ENCODE measurements around the gene SEPTIN10. TPM values are rescaled to one million over a fixed set of nuclear protein-coding genes. Genes with fewer than 3 reads are reported as not detected.
A peak's percentile ranks its signal among the peaks of the same experiment; 100 is the strongest.

SEPTIN10 gene
- total and polyA plus RNA-seq, 5 donors from 2014 or later: 1.1 to 5.6 (median 4.8) TPM

DNA sequence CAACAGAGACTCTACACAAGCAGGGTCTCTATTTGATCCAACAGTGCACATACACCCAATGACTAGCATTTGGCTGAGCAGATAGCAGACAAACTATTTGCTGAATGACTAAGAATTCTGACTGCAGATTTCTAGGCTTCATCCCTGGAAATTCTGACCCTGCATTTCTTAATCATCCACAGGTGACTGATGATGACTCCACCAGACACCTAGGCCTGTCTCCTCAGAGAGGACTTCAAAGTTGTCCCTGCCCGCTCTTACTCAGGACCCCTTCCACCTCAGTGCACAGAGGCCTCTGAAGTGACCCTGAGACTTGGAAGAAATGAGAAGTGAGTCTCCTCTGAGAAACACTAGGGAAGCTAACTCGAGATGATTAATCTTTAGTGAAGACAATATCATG, 51.3 kb downstream of the SEPTIN10 start:
- Histone ChIP-seq H3K27ac (ENCODE audit: insufficient read depth, low read length, poor library complexity, severe bottlenecking) (no peak overlapping the region), H3K27me3 (ENCODE audit: control insufficient read depth, insufficient read depth, low read length) (no peaks in the 10 kb centered on the region), H3K36me3 (ENCODE audit: control insufficient read depth, insufficient read depth, low read length) (no peaks in the 10 kb centered on the region), H3K4me1 (ENCODE audit: control insufficient read depth, insufficient read depth, low read length, poor library complexity, severe bottlenecking) (no peaks in the 10 kb centered on the region), H3K4me3 (ENCODE audit: low read depth, low read length) (no peak overlapping the region), H3K9me3 (ENCODE audit: control insufficient read depth in 2 of 2, low read length in 2 of 2) (no peaks in the 10 kb centered on the region)
- Mint-ChIP-seq H3K4me3 (no peak overlapping the region), H3K27me3 (peaks cover 10% of the 10 kb centered on the region), H3K9me3 (peaks cover 0 to 1% (median 0%) of the 10 kb centered on the region in 7 donors), H3K36me3 (no peaks in the 10 kb centered on the region), H3K27ac (no peak overlapping the region), H3K4me1 (peaks cover 0 to 2% (median 0%) of the 10 kb centered on the region in 4 donors)
- DNase-seq (no peak), ATAC-seq (ENCODE audit: low read depth in 2 of 2) (no peak)

- DNase-seq (no peak), ATAC-seq (ENCODE audit: low read depth in 2 of 2) (no peak)
- H3K36me3 ChIP-seq (ENCODE audit: control insufficient read depth, insufficient read depth, low read length): no peaks in the 10 kb centered on the region
- H3K27me3 ChIP-seq (ENCODE audit: control insufficient read depth, insufficient read depth, low read length): no peaks in the 10 kb centered on the region
- H3K9me3 ChIP-seq (ENCODE audit: control insufficient read depth in 2 of 2, low read length in 2 of 2): no peaks in the 10 kb centered on the region
- Mint-ChIP-seq H3K4me1 (peaks cover 0 to 2% (median 0%) of the 10 kb centered on the region in 4 donors), H3K36me3 (no peaks in the 10 kb centered on the region), H3K27ac (no peak overlapping the region), H3K9me3 (peaks cover 0 to 1% (median 0%) of the 10 kb centered on the region in 7 donors), H3K27me3 (peaks cover 4% of the 10 kb centered on the region), H3K4me3 (no peak overlapping the region)
- no peak overlapping the region for H3K4me3 ChIP-seq (ENCODE audit: low read depth, low read length)
- H3K4me1 ChIP-seq (ENCODE audit: control insufficient read depth, insufficient read depth, low read length, poor library complexity, severe bottlenecking): no peaks in the 10 kb centered on the region
- H3K27ac ChIP-seq (ENCODE audit: insufficient read depth, low read length, poor library complexity, severe bottlenecking): no peak overlapping the region
Observed at GRCh38 chr2:109560265-109560664, 53.5 kb downstream of the SEPTIN10 start.

DNA sequence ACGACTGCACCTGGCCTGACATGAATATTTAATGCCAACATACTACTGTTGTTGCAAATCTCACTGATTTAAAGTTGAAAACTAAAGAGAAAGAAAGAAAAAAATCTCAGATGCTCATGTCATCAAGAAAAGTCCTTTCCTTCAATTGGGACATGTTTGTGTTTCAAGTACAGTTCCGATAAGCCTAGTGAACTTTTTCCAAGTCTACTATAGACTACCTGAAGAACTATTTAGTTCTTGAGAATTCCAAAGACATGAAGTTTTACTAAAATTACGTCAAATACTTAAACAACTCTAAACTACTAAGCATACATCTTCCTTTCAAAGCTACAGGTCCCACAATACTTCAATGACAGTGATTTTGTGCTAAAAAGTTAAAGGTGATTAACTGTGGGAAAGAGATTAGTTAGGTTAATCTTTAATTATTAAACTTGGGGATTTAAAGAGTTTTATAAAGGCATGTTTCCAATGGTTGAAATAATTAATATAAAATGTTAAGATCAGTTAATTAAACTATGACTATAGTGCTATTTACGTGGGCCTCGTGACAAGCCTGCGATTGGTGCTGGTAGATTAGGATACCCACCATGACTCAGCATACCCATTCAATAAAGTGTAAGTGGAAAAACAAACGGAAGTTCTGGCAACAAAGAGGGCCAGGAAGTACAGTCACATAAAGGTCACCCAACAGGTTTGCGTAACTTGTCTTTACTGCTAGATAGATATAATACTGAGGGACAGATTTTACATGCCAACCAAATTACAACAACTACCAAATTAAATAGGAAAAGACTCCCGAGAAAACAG, 55.5 kb downstream of the SEPTIN10 start:
- Mint-ChIP-seq H3K27ac (no peak overlapping the region), H3K9me3 (peaks cover 0 to 1% (median 0%) of the 10 kb centered on the region in 7 donors), H3K36me3 (no peaks in the 10 kb centered on the region), H3K4me1 (peaks cover 0 to 3% (median 1%) of the 10 kb centered on the region in 4 donors), H3K27me3 (peaks cover 3% of the 10 kb centered on the region), H3K4me3 (no peak overlapping the region)
- Histone ChIP-seq H3K36me3 (ENCODE audit: control insufficient read depth, insufficient read depth, low read length) (no peaks in the 10 kb centered on the region), H3K27me3 (ENCODE audit: control insufficient read depth, insufficient read depth, low read length) (no peaks in the 10 kb centered on the region), H3K27ac (ENCODE audit: insufficient read depth, low read length, poor library complexity, severe bottlenecking) (no peak overlapping the region), H3K4me3 (ENCODE audit: low read depth, low read length) (no peak overlapping the region), H3K9me3 (ENCODE audit: control insufficient read depth in 2 of 2, low read length in 2 of 2) (no peaks in the 10 kb centered on the region), H3K4me1 (ENCODE audit: control insufficient read depth, insufficient read depth, low read length, poor library complexity, severe bottlenecking) (no peaks in the 10 kb centered on the region)
- peak in 1 of 3 donors; percentile 33 for DNase-seq
- ATAC-seq (ENCODE audit: low read depth in 2 of 2): no peak

DNA sequence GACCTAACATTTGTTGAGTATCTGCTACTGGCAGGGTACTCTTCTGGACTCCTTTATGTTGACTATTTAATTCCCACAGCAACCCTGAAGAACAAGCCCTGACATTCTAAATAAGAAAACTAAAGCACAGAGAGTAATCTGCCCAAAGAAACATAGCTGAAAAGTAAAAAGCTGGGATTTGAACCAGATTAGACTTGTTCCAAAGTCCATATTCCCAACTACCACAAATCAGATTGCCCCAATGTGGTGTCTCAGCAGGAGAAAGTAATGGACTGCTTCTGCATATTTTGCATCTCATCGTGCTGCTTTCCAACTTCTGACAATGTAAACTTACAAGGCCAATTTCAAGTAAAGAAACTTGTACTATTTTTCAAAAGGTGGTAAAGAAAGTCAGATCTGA, 56.5 kb downstream of the SEPTIN10 start:
- no peaks in the 10 kb centered on the region for H3K4me1 ChIP-seq (ENCODE audit: control insufficient read depth, insufficient read depth, low read length, poor library complexity, severe bottlenecking)
- no peaks in the 10 kb centered on the region for H3K36me3 ChIP-seq (ENCODE audit: control insufficient read depth, insufficient read depth, low read length)
- no peak overlapping the region for H3K4me3 ChIP-seq (ENCODE audit: low read depth, low read length)
- no peak overlapping the region for H3K27ac Mint-ChIP-seq
- no peak for DNase-seq
- no peaks in the 10 kb centered on the region for H3K27me3 Mint-ChIP-seq
- H3K4me3 Mint-ChIP-seq: no peak overlapping the region
- no peaks in the 10 kb centered on the region for H3K36me3 Mint-ChIP-seq
- no peaks in the 10 kb centered on the region for H3K9me3 ChIP-seq (ENCODE audit: control insufficient read depth in 2 of 2, low read length in 2 of 2)
- peaks cover 0 to 1% (median 0%) of the 10 kb centered on the region in 7 donors for H3K9me3 Mint-ChIP-seq
- no peaks in the 10 kb centered on the region for H3K27me3 ChIP-seq (ENCODE audit: control insufficient read depth, insufficient read depth, low read length)
- ATAC-seq (ENCODE audit: low read depth in 2 of 2): no peak
- H3K4me1 Mint-ChIP-seq: peaks cover 0 to 3% (median 1%) of the 10 kb centered on the region in 4 donors
- no peak overlapping the region for H3K27ac ChIP-seq (ENCODE audit: insufficient read depth, low read length, poor library complexity, severe bottlenecking)

DNA sequence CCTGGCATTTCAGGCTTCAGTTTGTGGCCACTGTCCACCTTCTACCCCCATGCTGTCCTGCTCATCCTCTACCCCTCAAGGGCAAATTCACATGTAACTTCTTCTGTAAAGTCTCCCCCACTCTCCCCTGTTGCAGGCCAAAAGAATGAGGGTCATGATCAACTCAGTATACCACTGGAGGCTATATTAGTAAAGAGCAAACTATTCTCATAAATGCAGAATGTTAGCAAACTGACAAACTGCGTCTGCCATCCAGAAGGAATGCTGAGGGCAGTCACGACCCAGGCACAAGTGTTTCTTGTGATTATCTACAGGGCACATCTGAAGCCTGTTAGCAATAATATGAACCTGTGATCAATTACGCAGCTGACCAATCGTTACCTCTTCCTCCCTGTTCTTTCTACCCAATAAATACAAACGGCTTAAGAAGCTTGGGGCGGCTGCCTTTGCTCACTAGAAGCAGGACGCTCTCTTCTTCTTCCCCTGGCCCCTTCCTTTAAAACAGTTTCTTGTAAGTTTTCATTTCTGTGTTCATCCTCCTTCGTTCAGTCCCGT, 58.3 kb downstream of the SEPTIN10 start:
- Mint-ChIP-seq H3K4me3 (no peak overlapping the region), H3K4me1 (peaks cover 0 to 3% (median 1%) of the 10 kb centered on the region in 4 donors), H3K9me3 (no peaks in the 10 kb centered on the region), H3K27ac (no peak overlapping the region), H3K36me3 (no peaks in the 10 kb centered on the region), H3K27me3 (no peaks in the 10 kb centered on the region)
- Histone ChIP-seq H3K4me3 (ENCODE audit: low read depth, low read length) (no peak overlapping the region), H3K36me3 (ENCODE audit: control insufficient read depth, insufficient read depth, low read length) (no peaks in the 10 kb centered on the region), H3K4me1 (ENCODE audit: control insufficient read depth, insufficient read depth, low read length, poor library complexity, severe bottlenecking) (no peaks in the 10 kb centered on the region), H3K27me3 (ENCODE audit: control insufficient read depth, insufficient read depth, low read length) (no peaks in the 10 kb centered on the region), H3K27ac (ENCODE audit: insufficient read depth, low read length, poor library complexity, severe bottlenecking) (no peak overlapping the region), H3K9me3 (ENCODE audit: control insufficient read depth in 2 of 2, low read length in 2 of 2) (no peaks in the 10 kb centered on the region)
- no peak for ATAC-seq (ENCODE audit: low read depth in 2 of 2)
- DNase-seq: no peak

DNA sequence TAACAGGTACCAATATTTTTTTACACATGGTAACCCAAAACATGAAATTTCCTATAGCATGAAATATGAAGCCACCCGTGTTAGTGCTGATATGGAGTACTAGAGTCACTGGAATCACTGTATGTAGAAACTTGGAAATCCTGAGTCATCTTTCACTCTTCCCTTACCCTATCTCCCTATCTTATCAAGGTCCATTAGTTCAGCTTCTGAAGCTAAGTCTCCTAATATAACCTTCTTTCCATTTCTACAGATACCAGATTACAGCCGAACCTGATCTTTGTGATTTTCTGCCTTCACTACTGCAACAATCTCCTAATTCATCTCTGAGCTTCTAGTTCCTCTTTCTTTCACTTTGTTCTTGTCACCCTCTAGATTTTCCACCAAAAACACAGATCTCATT, 59.0 kb downstream of the SEPTIN10 start:
- no peaks in the 10 kb centered on the region for H3K36me3 Mint-ChIP-seq
- no peaks in the 10 kb centered on the region for H3K27me3 Mint-ChIP-seq
- no peak for DNase-seq
- no peak overlapping the region for H3K4me3 Mint-ChIP-seq
- ATAC-seq (ENCODE audit: low read depth in 2 of 2): no peak
- H3K9me3 Mint-ChIP-seq: no peaks in the 10 kb centered on the region
- H3K4me1 Mint-ChIP-seq: peaks cover 0 to 3% (median 1%) of the 10 kb centered on the region in 4 donors
- H3K9me3 ChIP-seq (ENCODE audit: control insufficient read depth in 2 of 2, low read length in 2 of 2): no peaks in the 10 kb centered on the region
- H3K4me3 ChIP-seq (ENCODE audit: low read depth, low read length): no peak overlapping the region
- H3K27ac ChIP-seq (ENCODE audit: insufficient read depth, low read length, poor library complexity, severe bottlenecking): no peak overlapping the region
- H3K4me1 ChIP-seq (ENCODE audit: control insufficient read depth, insufficient read depth, low read length, poor library complexity, severe bottlenecking): no peaks in the 10 kb centered on the region
- no peaks in the 10 kb centered on the region for H3K27me3 ChIP-seq (ENCODE audit: control insufficient read depth, insufficient read depth, low read length)
- no peak overlapping the region for H3K27ac Mint-ChIP-seq
- H3K36me3 ChIP-seq (ENCODE audit: control insufficient read depth, insufficient read depth, low read length): no peaks in the 10 kb centered on the region

DNA sequence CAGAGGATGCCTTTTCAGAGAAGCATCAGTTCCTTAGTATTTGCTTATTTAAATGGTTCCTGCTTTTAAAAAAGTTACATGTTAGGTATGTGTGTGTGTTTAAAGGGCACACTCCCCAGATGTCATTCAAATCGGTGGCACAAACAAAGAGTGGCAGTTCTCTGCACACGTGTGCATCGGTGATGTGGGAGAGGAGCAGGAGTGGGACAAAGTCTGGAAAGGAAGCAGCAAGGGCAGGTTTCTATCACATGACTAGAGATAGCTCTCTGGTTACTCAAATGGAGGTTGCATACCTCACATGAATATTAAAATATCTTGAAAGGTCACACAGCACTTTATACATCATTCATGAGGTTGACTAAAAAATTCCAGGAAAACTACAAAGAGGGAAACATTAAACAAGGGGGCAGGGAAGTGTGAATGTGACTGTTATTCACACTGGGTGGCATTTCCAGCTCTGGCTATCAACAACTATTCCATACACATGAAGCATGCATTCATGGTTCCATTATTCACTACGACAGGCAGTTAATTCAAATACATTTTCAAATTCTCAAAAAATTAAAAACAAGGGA, 64.7 kb downstream of the SEPTIN10 start:
- no peaks in the 10 kb centered on the region for H3K4me1 ChIP-seq (ENCODE audit: control insufficient read depth, insufficient read depth, low read length, poor library complexity, severe bottlenecking)
- ATAC-seq (ENCODE audit: low read depth in 2 of 2) (no peak), DNase-seq (no peak)
- Mint-ChIP-seq H3K9me3 (no peaks in the 10 kb centered on the region), H3K36me3 (no peaks in the 10 kb centered on the region), H3K27me3 (peaks cover 4% of the 10 kb centered on the region), H3K4me1 (no peaks in the 10 kb centered on the region), H3K27ac (no peak overlapping the region), H3K4me3 (no peak overlapping the region)
- H3K9me3 ChIP-seq (ENCODE audit: control insufficient read depth in 2 of 2, low read length in 2 of 2): no peaks in the 10 kb centered on the region
- H3K27ac ChIP-seq (ENCODE audit: insufficient read depth, low read length, poor library complexity, severe bottlenecking): no peak overlapping the region
- H3K36me3 ChIP-seq (ENCODE audit: control insufficient read depth, insufficient read depth, low read length): no peaks in the 10 kb centered on the region
- no peak overlapping the region for H3K4me3 ChIP-seq (ENCODE audit: low read depth, low read length)
- H3K27me3 ChIP-seq (ENCODE audit: control insufficient read depth, insufficient read depth, low read length): peaks cover 2% of the 10 kb centered on the region
